Measurements from ENCODE around the gene ST6GAL1. TPM values are rescaled to one million over a fixed set of nuclear protein-coding genes. Genes with fewer than 3 reads are reported as not detected.

ST6GAL1 gene
- total and polyA plus RNA-seq, 2 of the 8 experiments (the other 6 are each of a cell fraction or from before 2014, with no cell fraction given) = 62.8 to 80.9 TPM

- TF ChIP-seq, protein P1, sequence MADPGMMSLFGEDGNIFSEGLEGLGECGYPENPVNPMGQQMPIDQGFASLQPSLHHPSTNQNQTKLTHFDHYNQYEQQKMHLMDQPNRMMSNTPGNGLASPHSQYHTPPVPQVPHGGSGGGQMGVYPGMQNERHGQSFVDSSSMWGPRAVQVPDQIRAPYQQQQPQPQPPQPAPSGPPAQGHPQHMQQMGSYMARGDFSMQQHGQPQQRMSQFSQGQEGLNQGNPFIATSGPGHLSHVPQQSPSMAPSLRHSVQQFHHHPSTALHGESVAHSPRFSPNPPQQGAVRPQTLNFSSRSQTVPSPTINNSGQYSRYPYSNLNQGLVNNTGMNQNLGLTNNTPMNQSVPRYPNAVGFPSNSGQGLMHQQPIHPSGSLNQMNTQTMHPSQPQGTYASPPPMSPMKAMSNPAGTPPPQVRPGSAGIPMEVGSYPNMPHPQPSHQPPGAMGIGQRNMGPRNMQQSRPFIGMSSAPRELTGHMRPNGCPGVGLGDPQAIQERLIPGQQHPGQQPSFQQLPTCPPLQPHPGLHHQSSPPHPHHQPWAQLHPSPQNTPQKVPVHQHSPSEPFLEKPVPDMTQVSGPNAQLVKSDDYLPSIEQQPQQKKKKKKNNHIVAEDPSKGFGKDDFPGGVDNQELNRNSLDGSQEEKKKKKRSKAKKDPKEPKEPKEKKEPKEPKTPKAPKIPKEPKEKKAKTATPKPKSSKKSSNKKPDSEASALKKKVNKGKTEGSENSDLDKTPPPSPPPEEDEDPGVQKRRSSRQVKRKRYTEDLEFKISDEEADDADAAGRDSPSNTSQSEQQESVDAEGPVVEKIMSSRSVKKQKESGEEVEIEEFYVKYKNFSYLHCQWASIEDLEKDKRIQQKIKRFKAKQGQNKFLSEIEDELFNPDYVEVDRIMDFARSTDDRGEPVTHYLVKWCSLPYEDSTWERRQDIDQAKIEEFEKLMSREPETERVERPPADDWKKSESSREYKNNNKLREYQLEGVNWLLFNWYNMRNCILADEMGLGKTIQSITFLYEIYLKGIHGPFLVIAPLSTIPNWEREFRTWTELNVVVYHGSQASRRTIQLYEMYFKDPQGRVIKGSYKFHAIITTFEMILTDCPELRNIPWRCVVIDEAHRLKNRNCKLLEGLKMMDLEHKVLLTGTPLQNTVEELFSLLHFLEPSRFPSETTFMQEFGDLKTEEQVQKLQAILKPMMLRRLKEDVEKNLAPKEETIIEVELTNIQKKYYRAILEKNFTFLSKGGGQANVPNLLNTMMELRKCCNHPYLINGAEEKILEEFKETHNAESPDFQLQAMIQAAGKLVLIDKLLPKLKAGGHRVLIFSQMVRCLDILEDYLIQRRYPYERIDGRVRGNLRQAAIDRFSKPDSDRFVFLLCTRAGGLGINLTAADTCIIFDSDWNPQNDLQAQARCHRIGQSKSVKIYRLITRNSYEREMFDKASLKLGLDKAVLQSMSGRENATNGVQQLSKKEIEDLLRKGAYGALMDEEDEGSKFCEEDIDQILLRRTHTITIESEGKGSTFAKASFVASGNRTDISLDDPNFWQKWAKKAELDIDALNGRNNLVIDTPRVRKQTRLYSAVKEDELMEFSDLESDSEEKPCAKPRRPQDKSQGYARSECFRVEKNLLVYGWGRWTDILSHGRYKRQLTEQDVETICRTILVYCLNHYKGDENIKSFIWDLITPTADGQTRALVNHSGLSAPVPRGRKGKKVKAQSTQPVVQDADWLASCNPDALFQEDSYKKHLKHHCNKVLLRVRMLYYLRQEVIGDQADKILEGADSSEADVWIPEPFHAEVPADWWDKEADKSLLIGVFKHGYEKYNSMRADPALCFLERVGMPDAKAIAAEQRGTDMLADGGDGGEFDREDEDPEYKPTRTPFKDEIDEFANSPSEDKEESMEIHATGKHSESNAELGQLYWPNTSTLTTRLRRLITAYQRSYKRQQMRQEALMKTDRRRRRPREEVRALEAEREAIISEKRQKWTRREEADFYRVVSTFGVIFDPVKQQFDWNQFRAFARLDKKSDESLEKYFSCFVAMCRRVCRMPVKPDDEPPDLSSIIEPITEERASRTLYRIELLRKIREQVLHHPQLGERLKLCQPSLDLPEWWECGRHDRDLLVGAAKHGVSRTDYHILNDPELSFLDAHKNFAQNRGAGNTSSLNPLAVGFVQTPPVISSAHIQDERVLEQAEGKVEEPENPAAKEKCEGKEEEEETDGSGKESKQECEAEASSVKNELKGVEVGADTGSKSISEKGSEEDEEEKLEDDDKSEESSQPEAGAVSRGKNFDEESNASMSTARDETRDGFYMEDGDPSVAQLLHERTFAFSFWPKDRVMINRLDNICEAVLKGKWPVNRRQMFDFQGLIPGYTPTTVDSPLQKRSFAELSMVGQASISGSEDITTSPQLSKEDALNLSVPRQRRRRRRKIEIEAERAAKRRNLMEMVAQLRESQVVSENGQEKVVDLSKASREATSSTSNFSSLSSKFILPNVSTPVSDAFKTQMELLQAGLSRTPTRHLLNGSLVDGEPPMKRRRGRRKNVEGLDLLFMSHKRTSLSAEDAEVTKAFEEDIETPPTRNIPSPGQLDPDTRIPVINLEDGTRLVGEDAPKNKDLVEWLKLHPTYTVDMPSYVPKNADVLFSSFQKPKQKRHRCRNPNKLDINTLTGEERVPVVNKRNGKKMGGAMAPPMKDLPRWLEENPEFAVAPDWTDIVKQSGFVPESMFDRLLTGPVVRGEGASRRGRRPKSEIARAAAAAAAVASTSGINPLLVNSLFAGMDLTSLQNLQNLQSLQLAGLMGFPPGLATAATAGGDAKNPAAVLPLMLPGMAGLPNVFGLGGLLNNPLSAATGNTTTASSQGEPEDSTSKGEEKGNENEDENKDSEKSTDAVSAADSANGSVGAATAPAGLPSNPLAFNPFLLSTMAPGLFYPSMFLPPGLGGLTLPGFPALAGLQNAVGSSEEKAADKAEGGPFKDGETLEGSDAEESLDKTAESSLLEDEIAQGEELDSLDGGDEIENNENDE (IDR thresholded peaks at IDR 0.05; ENCODE audit: insufficient replicate concordance, low read length) = no peak
- TF ChIP-seq, protein P2, sequence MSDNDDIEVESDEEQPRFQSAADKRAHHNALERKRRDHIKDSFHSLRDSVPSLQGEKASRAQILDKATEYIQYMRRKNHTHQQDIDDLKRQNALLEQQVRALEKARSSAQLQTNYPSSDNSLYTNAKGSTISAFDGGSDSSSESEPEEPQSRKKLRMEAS (IDR thresholded peaks at IDR 0.05) = no peak
- no peak for TF ChIP-seq SAP30 (IDR thresholded peaks at IDR 0.05; ENCODE audit: insufficient read depth, insufficient replicate concordance, low read length)
- TF ChIP-seq BACH1 (IDR thresholded peaks at IDR 0.05; ENCODE audit: low read length) = no peak
- no peak for TF ChIP-seq EGR1 (IDR thresholded peaks at IDR 0.05; ENCODE audit: borderline replicate concordance, low read depth, low read length)
- TF ChIP-seq NANOG (IDR thresholded peaks at IDR 0.05; ENCODE audit: insufficient read depth, low read depth, low read length, poor library complexity, severe bottlenecking) = no peak
- no peak for TF ChIP-seq SRF (IDR thresholded peaks at IDR 0.05; ENCODE audit: low read depth, low read length)
- no peak for TF ChIP-seq TEAD4 (IDR thresholded peaks at IDR 0.05; ENCODE audit: low read depth, low read length)
- TF ChIP-seq CTBP2 (IDR thresholded peaks at IDR 0.05; ENCODE audit: borderline replicate concordance, insufficient read depth, insufficient read length, low read length) = no peak
Measured at GRCh38 chr3:187017511-187018230, 87.3 kb downstream of the ST6GAL1 start (continued).

Data from H1 (cell line).